Calu3 (cell line): Measurements from ENCODE around the gene WDFY4. TPM values are rescaled to one million over a fixed set of nuclear protein-coding genes. Genes with fewer than 3 reads are reported as not detected.

ENCODE experiments used
- BruUV-seq: library from RNA; stranded (reverse); fragments of 400-500 nt; replicated peaks from 2 replicates; lab custom pipeline; 2021; lab: Mats Ljungman, UMichigan
- CTCF ChIA-PET: fragments of 300-600 bp; sonication (Branson Sonifier 250); formaldehyde crosslinking; loops from one replicate; lab custom pipeline; 2022; ENCODE audit warnings: antibody characterized with exemption; lab: Charles Lee
- DNase-seq: peaks from one replicate; pipeline ENCODE4 v3.0.0; 2022
- H3K27ac Mint-ChIP-seq: one replicate; pipeline ENCODE4 v1.8.0; 2022; ENCODE audit warnings: mixed read lengths; ENCODE audit not compliant: unreplicated experiment
- H3K27me3 Mint-ChIP-seq: one replicate; pipeline ENCODE4 v1.8.0; 2022; ENCODE audit warnings: mixed read lengths; ENCODE audit not compliant: unreplicated experiment
- H3K36me3 Mint-ChIP-seq: one replicate; pipeline ENCODE4 v1.8.0; 2022; ENCODE audit warnings: mild to moderate bottlenecking, moderate library complexity, mixed read lengths; ENCODE audit not compliant: insufficient read depth, unreplicated experiment
- H3K4me1 Mint-ChIP-seq: one replicate; pipeline ENCODE4 v1.8.0; 2022; ENCODE audit warnings: mild to moderate bottlenecking, low read depth, mixed read lengths; ENCODE audit not compliant: unreplicated experiment
- H3K4me3 Mint-ChIP-seq: one replicate; pipeline ENCODE4 v1.8.0; 2022; ENCODE audit warnings: mild to moderate bottlenecking, low read depth, moderate library complexity, mixed read lengths; ENCODE audit not compliant: unreplicated experiment
- H3K9me3 Mint-ChIP-seq: one replicate; pipeline ENCODE4 v1.8.0; 2022; ENCODE audit warnings: low read depth, mixed read lengths; ENCODE audit not compliant: unreplicated experiment
- CTCF ChIP-seq: fragments of 200-600 bp; IDR thresholded peaks from one replicate; pipeline ENCODE4 v1.8.0; 2022; ENCODE audit warnings: antibody characterized with exemption; ENCODE audit not compliant: unreplicated experiment
- intact Hi-C: fragments of 100-400 bp; cut with micrococcal nuclease; formaldehyde crosslinking; loops from one replicate; pipeline ENCODE4 v1.10.0; 2022; ENCODE audit not compliant: unreplicated experiment
- microRNA-seq: library from miRNA; unstranded; fragments of <30 nt; microRNA quantifications from one replicate; pipeline ENCODE4 v1.2.0, GENCODE V29; 2022
- total RNA-seq: library from RNA; stranded (reverse); gene quantifications from 2 replicates; pipeline ENCODE4 v1.2.3, GENCODE V29; 2022

WDFY4 gene
- total RNA-seq, 1 experiment from 2014 or later: not detected

GRCh38 chr10:49025347-49025983 lies 340.8 kb downstream of the WDFY4 start:
- H3K4me1 Mint-ChIP-seq: no peaks in the 10 kb centered on the region
- no TSS peak for BruUV-seq
- no peaks in the 10 kb centered on the region for H3K36me3 Mint-ChIP-seq
- H3K27me3 Mint-ChIP-seq: peaks cover 64% of the 10 kb centered on the region
- peaks cover 1% of the 10 kb centered on the region for H3K9me3 Mint-ChIP-seq
- no peak for DNase-seq
- H3K4me3 Mint-ChIP-seq: no peak overlapping the region
- no peak overlapping the region for H3K27ac Mint-ChIP-seq
- no peak for TF ChIP-seq CTCF
- CTCF ChIA-PET: no interaction called here
- intact Hi-C loops: no loop called here

- Mint-ChIP-seq H3K4me1 (no peaks in the 10 kb centered on the region), H3K9me3 (no peaks in the 10 kb centered on the region), H3K27ac (no peak overlapping the region), H3K27me3 (peaks cover 55% of the 10 kb centered on the region), H3K36me3 (no peaks in the 10 kb centered on the region), H3K4me3 (no peak overlapping the region)
- no peak for TF ChIP-seq CTCF
- intact Hi-C loops: no loop called here
- no TSS peak for BruUV-seq
- no peak for DNase-seq
- CTCF ChIA-PET: interaction anchor here (0.6 kb wide), 1 partner anchor 22 kb away, joined by 3 read pairs; no protein-coding TSS in a partner anchor
Observed at GRCh38 chr10:49028639-49029038, 344.0 kb downstream of the WDFY4 start.

- CTCF ChIA-PET: no interaction called here
- Mint-ChIP-seq H3K4me1 (no peaks in the 10 kb centered on the region), H3K27ac (no peak overlapping the region), H3K4me3 (no peak overlapping the region), H3K36me3 (no peaks in the 10 kb centered on the region), H3K27me3 (peaks cover 46% of the 10 kb centered on the region), H3K9me3 (no peaks in the 10 kb centered on the region)
- intact Hi-C loops: no loop called here
- no TSS peak for BruUV-seq
- no peak for TF ChIP-seq CTCF
- DNase-seq: no peak
Observed at GRCh38 chr10:49029666-49030065, 345.0 kb downstream of the WDFY4 start.

Small RNA genes within 50 kb of the gene (microRNA-seq; reads per million reads assigned to microRNA genes)
- gene MIR4294: not detected

Other genes starting within 250 kb of the WDFY4 start
- 1.0 and 1.6 TPM in 2 replicates for gene ARHGAP22, start 79.8 kb upstream of the WDFY4 start, total RNA-seq